GM12878 (cell line): Measurements from ENCODE around the gene RFX1. TPM values are rescaled to one million over a fixed set of nuclear protein-coding genes. Genes with fewer than 3 reads are reported as not detected.

Experiments
- ATAC-seq: fragments of 200-7000 bp; cut with Tn5 transposase; 3 replicates; pipeline ENCODE4 v1.9.1; 2020; ENCODE audit warnings: mild to moderate bottlenecking, moderate library complexity
- BruUV-seq: library from RNA; stranded (reverse); fragments of 400-500 nt; replicated peaks from 2 replicates; lab custom pipeline; 2021; lab: Mats Ljungman, UMichigan
- CTCF ChIA-PET: fragments of 300-600 bp; sonication (Branson Sonifier 250); formaldehyde crosslinking; extraction: SDS; loops from one replicate; lab custom pipeline; 2021; ENCODE audit warnings: inconsistent platforms; lab: Yijun Ruan, JAX
- POLR2A ChIA-PET: fragments of 350-600 bp; formaldehyde crosslinking; extraction: SDS; loops from one replicate; lab custom pipeline; 2021; ENCODE audit warnings: inconsistent platforms; lab: Charles Lee
- RAD21 ChIA-PET: fragments of 300-600 bp; sonication (Branson Sonifier 250); formaldehyde crosslinking; loops from one replicate; lab custom pipeline; 2023; ENCODE audit warnings: antibody characterized with exemption; ENCODE audit not compliant: unreplicated experiment; lab: Charles Lee
- SMC1A ChIA-PET: fragments of 300-600 bp; sonication (Branson Sonifier 250); formaldehyde crosslinking; loops from one replicate; lab custom pipeline; 2023; ENCODE audit not compliant: unreplicated experiment, uncharacterized antibody; lab: Charles Lee
- DNase-seq: peaks from one replicate; pipeline ENCODE4 v3.0.0-alpha.2; 2011; ENCODE audit warnings: low read depth, low spot score
- FAIRE-seq: peaks from 3 replicates; lab custom pipeline; 2011; peaks lifted over from hg19 to GRCh38; lab: Jason Lieb, UNC
- H2AFZ ChIP-seq: 2 replicates; pipeline ENCODE4 v1.6.0; 2011; ENCODE audit warnings: low read depth, low read length, control low read depth; ENCODE audit not compliant: control insufficient read depth
- H3K27ac ChIP-seq: 2 replicates; pipeline ENCODE4 v1.5.1; 2011; ENCODE audit warnings: control low read depth; ENCODE audit not compliant: control insufficient read depth, insufficient read depth
- H3K27me3 ChIP-seq, 2 experiments: replicated peaks in 1 of 2; 2 replicates each; pipeline versions ENCODE4 v1.6.0 to v1.6.1; 2011; ENCODE audit warnings: low read length in 1 of 2; ENCODE audit not compliant: control insufficient read depth in 2 of 2, insufficient read depth in 2 of 2
- H3K36me3 ChIP-seq, 2 experiments: 2 replicates each; pipeline ENCODE4 v1.5.1; 2011; ENCODE audit warnings: low read length in 1 of 2; ENCODE audit not compliant: control insufficient read depth in 2 of 2, insufficient read depth in 2 of 2
- H3K4me1 ChIP-seq: 2 replicates; pipeline ENCODE4 v1.6.1; 2011; ENCODE audit warnings: mild to moderate bottlenecking, low read length, moderate library complexity, mixed read lengths; ENCODE audit not compliant: control insufficient read depth, insufficient read depth
- H3K4me2 ChIP-seq: 2 replicates; pipeline ENCODE4 v1.6.0; 2011; ENCODE audit warnings: control low read depth; ENCODE audit not compliant: control insufficient read depth, insufficient read depth
- H3K4me3 ChIP-seq: fragments of 200-600 bp; sonication (generic); 2 replicates; pipeline ENCODE4 v1.5.1; 2016
- H3K79me2 ChIP-seq: 2 replicates; pipeline ENCODE4 v1.6.0; 2011; ENCODE audit warnings: low read length; ENCODE audit not compliant: control insufficient read depth, insufficient read depth
- H3K9ac ChIP-seq: 2 replicates; pipeline ENCODE4 v1.8.0; 2011; ENCODE audit warnings: low read length, control low read depth, mixed read lengths; ENCODE audit not compliant: control insufficient read depth, insufficient read depth
- H3K9me3 ChIP-seq: replicated peaks from 3 replicates; pipeline ENCODE4 v1.5.1; 2011; ENCODE audit warnings: mild to moderate bottlenecking, low read length; ENCODE audit not compliant: control insufficient read depth, insufficient read depth
- H4K20me1 ChIP-seq: 2 replicates; pipeline ENCODE4 v1.6.0; 2011; ENCODE audit not compliant: control insufficient read depth, insufficient read depth
- CBFB ChIP-seq: IDR thresholded peaks from 2 replicates; pipeline ENCODE4 v1.6.1; 2016; ENCODE audit warnings: antibody characterized with exemption, low read depth
- CEBPB ChIP-seq, 2 experiments: fragments of 150-350 bp in 1 of 2; IDR thresholded peaks; 2 replicates each; pipeline ENCODE4 v1.6.1; 2012 to 2014; ENCODE audit warnings: low read depth in 2 of 2, low read length in 2 of 2, borderline replicate concordance in 1 of 2, inconsistent platforms in 1 of 2
- ESRRA ChIP-seq: IDR thresholded peaks from 2 replicates; pipeline ENCODE4 v1.6.1; 2012; ENCODE audit warnings: mild to moderate bottlenecking, low read length, improper control_type of control experiment
- HDAC6 ChIP-seq: fragments of 200-600 bp; sonication (generic); IDR thresholded peaks from one replicate; pipeline ENCODE4 v1.8.0; 2017; ENCODE audit warnings: antibody characterized with exemption; ENCODE audit not compliant: unreplicated experiment
- KAT2A ChIP-seq: conservative IDR thresholded peaks from 2 replicates; pipeline ENCODE4 v1.6.1; 2011; ENCODE audit warnings: low read depth, low read length; ENCODE audit not compliant: control insufficient read depth
- KLF5 ChIP-seq: fragments of 450-650 bp; IDR thresholded peaks from 2 replicates; pipeline ENCODE4 v1.6.1; 2014; ENCODE audit warnings: mild to moderate bottlenecking; ENCODE audit not compliant: partially characterized antibody
- MTA2 ChIP-seq: fragments of 450-650 bp; IDR thresholded peaks from 2 replicates; pipeline ENCODE4 v1.6.1; 2016; ENCODE audit warnings: low read depth, mild to moderate bottlenecking, moderate library complexity
- SREBF1 ChIP-seq: IDR thresholded peaks from 2 replicates; pipeline ENCODE4 v1.6.1; 2012; ENCODE audit warnings: mild to moderate bottlenecking, low read length
- TCF3 ChIP-seq: IDR thresholded peaks from 2 replicates; pipeline ENCODE4 v1.6.1; 2012; ENCODE audit warnings: low read depth, mild to moderate bottlenecking, low read length, borderline replicate concordance; ENCODE audit not compliant: insufficient read depth
- YBX1 ChIP-seq: fragments of 450-650 bp; IDR thresholded peaks from 2 replicates; pipeline ENCODE4 v1.6.1; 2016; ENCODE audit warnings: antibody characterized with exemption
- ZNF207 ChIP-seq: fragments of 450-650 bp; IDR thresholded peaks from 2 replicates; pipeline ENCODE4 v1.6.1; 2014; ENCODE audit warnings: antibody characterized with exemption, mild to moderate bottlenecking, borderline replicate concordance
- WGBS: methylation state at CpG from one replicate; pipeline ENCODE4 v1.1.6; 2016; ENCODE audit warnings: low lambda C conversion rate; ENCODE audit not compliant: insufficient replicate concordance, insufficient coverage; ENCODE audit errors: missing lambda C conversion rate; 5-methylcytosine and 5-hydroxymethylcytosine counted together
- in situ Hi-C: fragments of 300-500 bp; cut with MboI; formaldehyde crosslinking; loops from 9 replicates; pipeline ENCODE4 v1.14.3; 2018; ENCODE audit warnings: mixed read lengths
- intact Hi-C: fragments of 100-400 bp; cut with micrococcal nuclease; formaldehyde crosslinking; loops from one replicate; pipeline ENCODE4 v1.14.2; 2022; ENCODE audit not compliant: unreplicated experiment
- polyA plus RNA-seq, 11 experiments: library from polyadenylated mRNA; depleted of rRNA in 4 of 11; unstranded in 6 of 11; stranded (reverse) in 5 of 11; fragments of >200 nt; fragmentation: Nextera tagmentation in 4 of 11; fragmentation: Illumina TruSeq in 1 of 11; extraction: Ambion mirVana in 4 of 11; extraction: Trizol in 1 of 11; gene quantifications; 1 replicate in 1 of 11; 2 replicates in 10 of 11; pipeline versions ENCODE4 v1.2.1 to v1.2.3, GENCODE V29; 2011 to 2016; ENCODE audit warnings: inconsistent platforms in 2 of 11, missing spikeins in 2 of 11, low read depth in 1 of 11
- total RNA-seq, 4 experiments: library from RNA; depleted of rRNA in 3 of 4; stranded (reverse); fragments of >200 nt in 3 of 4; fragmentation: Illumina TruSeq in 1 of 4; extraction: Trizol in 1 of 4; gene quantifications; 2 replicates each; pipeline versions ENCODE4 v1.2.1 to v1.2.3, GENCODE V29; 2013 to 2021
- TF ChIP-seq, protein P1 (sequence below): IDR thresholded peaks from 2 replicates; pipeline ENCODE4 v1.6.1; 2011; ENCODE audit warnings: borderline replicate concordance, low read depth, mild to moderate bottlenecking, moderate library complexity, low read length; ENCODE audit not compliant: insufficient read depth, poor library complexity, severe bottlenecking
- TF ChIP-seq, protein P2 (sequence below): IDR thresholded peaks from 2 replicates; pipeline ENCODE4 v1.6.1; 2011; ENCODE audit warnings: mild to moderate bottlenecking, low read depth, low read length, moderate library complexity; ENCODE audit not compliant: insufficient replicate concordance

RFX1 gene
- total and polyA plus RNA-seq, 10 of the 15 experiments (the other 5 are each of a cell fraction or from before 2014, with no cell fraction given) = 0.05 to 11.0 (median 1.5) TPM

GRCh38 chr19:13935765-13936510, 70.2 kb downstream of the RFX1 start:
- Histone ChIP-seq H2AFZ (no peak overlapping the region), H3K27me3 (no peaks in the 10 kb centered on the region; a peak in 1 of 4 replicates), H3K9ac (no peak overlapping the region), H3K9me3 (no peaks in the 10 kb centered on the region)
- SMC1A ChIA-PET = no interaction called here
- FAIRE-seq = no peak
- 38% methylated on average over 21 of the region's 22 CpGs for WGBS
- TF ChIP-seq ESRRA (no peak), KLF5 (no peak), KAT2A (no peak), MTA2 (no peak)
- TF ChIP-seq, all 136 proteins: peak for 0
- ChIA-PET RAD21 (no interaction called here), POLR2A (no interaction called here), CTCF (no interaction called here)
- BruUV-seq = no TSS peak
- Histone ChIP-seq H3K36me3 (no peaks in the 10 kb centered on the region), H3K4me2 (no peak overlapping the region), H3K27ac (no peak overlapping the region), H4K20me1 (no peaks in the 10 kb centered on the region), H3K4me3 (no peak overlapping the region), H3K79me2 (no peaks in the 10 kb centered on the region), H3K4me1 (no peaks in the 10 kb centered on the region)
- in situ Hi-C loops (no loop called here), intact Hi-C loops (no loop called here)
- ATAC-seq = 0 out of 3 replicates have a peak, but pooled peaks have one; percentile 22
- DNase-seq = no peak

- Histone ChIP-seq H3K4me3 (no peak overlapping the region), H3K79me2 (no peaks in the 10 kb centered on the region), H3K9me3 (no peaks in the 10 kb centered on the region), H3K9ac (no peak overlapping the region), H3K36me3 (no peaks in the 10 kb centered on the region), H3K4me1 (no peaks in the 10 kb centered on the region), H3K27ac (no peak overlapping the region), H3K4me2 (no peak overlapping the region), H3K27me3 (no peaks in the 10 kb centered on the region; a peak in 1 of 4 replicates), H4K20me1 (no peaks in the 10 kb centered on the region), H2AFZ (no peak overlapping the region)
- no peak for ATAC-seq
- WGBS = 65% methylated on average over 2 of the region's 2 CpGs
- ChIA-PET POLR2A (no interaction called here), SMC1A (no interaction called here), RAD21 (interaction anchor here (1.0 kb wide), 1 partner anchor 18 kb away, joined by 3 read pairs; the partner anchor contains the start of gene DCAF15), CTCF (interaction anchor here (1.0 to 1.1 kb wide), 3 partner anchors 106 to 125 kb away, joined by 3 to 4 read pairs (median 4); no protein-coding TSS in a partner anchor)
- in situ Hi-C loops = no loop called here
- no peak for FAIRE-seq
- intact Hi-C loops = no loop called here
- DNase-seq = no peak
- no TSS peak for BruUV-seq
- TF ChIP-seq ZNF207 (no peak), SREBF1 (no peak), HDAC6 (no peak), CBFB (no peak), TCF3 (0 out of 2 replicates have a peak, but pooled peaks have one; percentile 17), CEBPB (IDR thresholded peaks at IDR 0.05; ENCODE audit: borderline replicate concordance in 1 of 2, low read depth in 2 of 2, low read length in 2 of 2) (no peak), YBX1 (no peak)
- TF ChIP-seq, protein P1, sequence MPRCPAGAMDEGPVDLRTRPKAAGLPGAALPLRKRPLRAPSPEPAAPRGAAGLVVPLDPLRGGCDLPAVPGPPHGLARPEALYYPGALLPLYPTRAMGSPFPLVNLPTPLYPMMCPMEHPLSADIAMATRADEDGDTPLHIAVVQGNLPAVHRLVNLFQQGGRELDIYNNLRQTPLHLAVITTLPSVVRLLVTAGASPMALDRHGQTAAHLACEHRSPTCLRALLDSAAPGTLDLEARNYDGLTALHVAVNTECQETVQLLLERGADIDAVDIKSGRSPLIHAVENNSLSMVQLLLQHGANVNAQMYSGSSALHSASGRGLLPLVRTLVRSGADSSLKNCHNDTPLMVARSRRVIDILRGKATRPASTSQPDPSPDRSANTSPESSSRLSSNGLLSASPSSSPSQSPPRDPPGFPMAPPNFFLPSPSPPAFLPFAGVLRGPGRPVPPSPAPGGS = peak; percentile 91
- TF ChIP-seq, protein P2, sequence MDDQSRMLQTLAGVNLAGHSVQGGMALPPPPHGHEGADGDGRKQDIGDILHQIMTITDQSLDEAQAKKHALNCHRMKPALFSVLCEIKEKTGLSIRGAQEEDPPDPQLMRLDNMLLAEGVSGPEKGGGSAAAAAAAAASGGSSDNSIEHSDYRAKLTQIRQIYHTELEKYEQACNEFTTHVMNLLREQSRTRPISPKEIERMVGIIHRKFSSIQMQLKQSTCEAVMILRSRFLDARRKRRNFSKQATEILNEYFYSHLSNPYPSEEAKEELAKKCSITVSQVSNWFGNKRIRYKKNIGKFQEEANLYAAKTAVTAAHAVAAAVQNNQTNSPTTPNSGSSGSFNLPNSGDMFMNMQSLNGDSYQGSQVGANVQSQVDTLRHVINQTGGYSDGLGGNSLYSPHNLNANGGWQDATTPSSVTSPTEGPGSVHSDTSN = peak; percentile 18
Measured at GRCh38 chr19:13934785-13935109, 71.4 kb downstream of the RFX1 start.
